MM.1S (cell line): ENCODE data around the gene SYNGR1.

ENCODE experiments used
- DNase-seq: peaks from one replicate; pipeline ENCODE4 v3.0.0-alpha.2; 2015
- H2AFZ ChIP-seq: fragments of 300-600 bp; sonication (generic); 2 replicates; pipeline ENCODE4 v1.6.0; 2016; ENCODE audit warnings: antibody characterized with exemption, low read length
- H3F3A ChIP-seq: fragments of 300-600 bp; sonication (generic); 2 replicates; pipeline ENCODE4 v1.6.1; 2016; ENCODE audit warnings: mild to moderate bottlenecking, antibody characterized with exemption, low read length, moderate library complexity, mixed read lengths; ENCODE audit not compliant: insufficient read depth
- H3K27ac ChIP-seq: fragments of 300-600 bp; sonication (generic); 2 replicates; pipeline ENCODE4 v1.5.1; 2016; ENCODE audit warnings: mild to moderate bottlenecking, low read length
- H3K27me3 ChIP-seq: fragments of 300-600 bp; sonication (generic); replicated peaks from 2 replicates; pipeline ENCODE4 v1.6.0; 2016; ENCODE audit warnings: low read length; ENCODE audit not compliant: insufficient read depth
- H3K36me3 ChIP-seq: fragments of 300-600 bp; sonication (generic); replicated peaks from 2 replicates; pipeline ENCODE4 v1.6.1; 2016; ENCODE audit warnings: mild to moderate bottlenecking, low read length, mixed read lengths; ENCODE audit not compliant: insufficient read depth
- H3K4me1 ChIP-seq: fragments of 300-600 bp; sonication (generic); 2 replicates; pipeline ENCODE4 v1.6.1; 2016; ENCODE audit warnings: low read length, mixed read lengths
- H3K4me2 ChIP-seq: fragments of 300-600 bp; sonication (generic); 2 replicates; pipeline ENCODE4 v1.6.0; 2016; ENCODE audit warnings: low read depth, low read length
- H3K4me3 ChIP-seq: fragments of 300-600 bp; sonication (generic); 2 replicates; pipeline ENCODE4 v1.5.1; 2016; ENCODE audit warnings: low read length, mixed read lengths
- H3K79me2 ChIP-seq: fragments of 300-600 bp; sonication (generic); 2 replicates; pipeline ENCODE4 v1.6.1; 2016; ENCODE audit warnings: mixed run types, low read length, mixed read lengths
- H3K9ac ChIP-seq: fragments of 300-600 bp; sonication (generic); 2 replicates; pipeline ENCODE4 v1.6.1; 2016; ENCODE audit warnings: low read length, mixed read lengths
- H3K9me2 ChIP-seq: fragments of 300-600 bp; sonication (generic); replicated peaks from 2 replicates; pipeline ENCODE4 v1.6.1; 2016; ENCODE audit warnings: mild to moderate bottlenecking, low read length, mixed read lengths; ENCODE audit not compliant: insufficient read depth
- H3K9me3 ChIP-seq: fragments of 300-600 bp; sonication (generic); replicated peaks from 2 replicates; pipeline ENCODE4 v1.6.1; 2016; ENCODE audit warnings: mild to moderate bottlenecking, low read length, mixed read lengths; ENCODE audit not compliant: insufficient read depth
- H4K20me1 ChIP-seq: fragments of 300-600 bp; sonication (generic); 2 replicates; pipeline ENCODE4 v1.6.1; 2016; ENCODE audit warnings: mild to moderate bottlenecking, low read length, moderate library complexity, mixed read lengths; ENCODE audit not compliant: insufficient read depth
- CTCF ChIP-seq: fragments of 300-600 bp; sonication (generic); IDR thresholded peaks from 2 replicates; pipeline ENCODE4 v1.5.1; 2016; ENCODE audit warnings: antibody characterized with exemption, low read length, mixed read lengths
- EZH2 ChIP-seq: fragments of 300-600 bp; sonication (generic); optimal IDR thresholded peaks from 2 replicates; pipeline ENCODE3; 2017; ENCODE audit warnings: low read depth, mild to moderate bottlenecking, antibody characterized with exemption, low read length, mixed read lengths
- EZH2phosphoT487 ChIP-seq: fragments of 300-600 bp; sonication (generic); IDR thresholded peaks from 2 replicates; pipeline ENCODE4 v1.6.1; 2018; ENCODE audit warnings: antibody characterized with exemption, low read length

The SYNGR1 gene

DNA sequence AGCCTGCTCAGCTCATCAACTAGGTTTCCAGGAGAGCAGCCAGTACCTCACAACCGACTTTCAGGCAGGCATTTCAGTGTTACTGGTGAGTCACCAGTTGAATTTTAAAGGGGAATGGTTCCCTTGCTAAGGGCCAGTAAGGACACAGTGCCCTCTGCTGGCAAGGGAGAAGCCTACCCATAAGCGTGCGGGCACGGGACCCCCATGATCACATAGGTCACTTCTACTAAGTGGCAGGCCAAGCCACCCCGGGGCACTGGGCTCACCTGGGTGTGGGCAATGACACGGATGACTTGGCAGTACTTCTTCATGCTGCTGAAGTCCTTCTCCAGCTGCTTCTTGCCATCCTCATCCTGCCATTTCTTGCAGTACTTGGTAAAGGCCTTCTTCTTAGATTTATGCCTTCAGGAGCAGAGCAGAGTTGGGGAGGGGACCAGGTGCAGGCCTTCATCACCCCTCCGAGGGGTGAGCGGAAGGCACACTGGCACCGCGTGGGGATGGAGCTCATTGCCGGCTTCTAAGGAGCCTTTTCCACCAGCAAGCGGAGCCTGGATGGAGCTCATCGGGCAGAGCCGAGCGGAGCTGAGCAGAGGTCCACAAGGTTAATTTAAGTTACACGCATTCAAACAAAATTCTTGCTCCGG is 33.2 kb upstream of the SYNGR1 start:
- Histone ChIP-seq H3K36me3 (peaks cover 41% of the 10 kb centered on the region), H3K4me1 (peaks cover 14% of the 10 kb centered on the region), H3K4me3 (peak overlapping the region; percentile 90), H3K9ac (peak overlapping the region; percentile 96), H4K20me1 (peaks cover 66% of the 10 kb centered on the region), H3K27ac (peak overlapping the region; percentile 99; the same call in 1 of the 2 replicates), H3K9me3 (no peaks in the 10 kb centered on the region), H3F3A (peaks cover 86% of the 10 kb centered on the region), H3K27me3 (no peaks in the 10 kb centered on the region), H3K79me2 (peaks cover 63% of the 10 kb centered on the region), H2AFZ (no peak overlapping the region), H3K4me2 (peak overlapping the region; percentile 77), H3K9me2 (no peaks in the 10 kb centered on the region)
- DNase-seq, result peak; percentile 84
- TF ChIP-seq CTCF, result peak; percentile 88
- TF ChIP-seq EZH2phosphoT487, result no peak
- no peak for TF ChIP-seq EZH2

DNA sequence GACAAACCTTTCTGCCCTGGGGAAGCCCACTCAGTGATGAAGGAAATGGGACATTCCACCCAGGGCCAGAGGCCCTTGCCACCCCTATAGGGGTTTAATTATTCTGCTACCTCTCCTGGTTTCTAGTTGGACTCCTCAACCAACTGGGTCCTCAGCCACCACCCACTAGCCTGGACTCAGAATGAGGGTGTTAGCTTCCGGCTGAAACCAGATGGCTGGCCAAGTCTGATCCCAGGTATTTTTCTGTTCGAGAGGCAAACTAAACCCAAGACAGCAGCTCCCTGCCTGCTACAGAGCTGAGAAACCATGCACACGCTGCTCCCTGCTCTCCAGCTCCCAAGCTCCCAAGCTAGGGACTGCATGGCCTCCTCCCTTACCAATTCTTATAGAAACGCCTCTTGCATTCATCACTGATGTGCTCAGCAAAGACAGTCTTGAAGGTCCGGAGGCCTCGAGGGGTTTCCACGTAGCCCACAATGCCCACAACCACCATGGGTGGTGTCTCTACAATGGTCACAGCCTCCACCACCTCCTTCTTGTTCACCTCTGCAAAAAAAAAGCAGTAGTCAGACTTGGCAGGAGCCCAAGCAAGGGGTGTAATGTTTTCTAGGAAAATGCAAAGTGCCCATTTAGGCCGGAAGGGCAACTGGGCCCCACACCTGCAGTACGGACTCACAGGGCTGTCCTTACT is 32.6 kb upstream of the SYNGR1 start:
- H3K27me3 ChIP-seq, result no peaks in the 10 kb centered on the region
- peaks cover 80% of the 10 kb centered on the region for H3F3A ChIP-seq
- H3K9me3 ChIP-seq, result no peaks in the 10 kb centered on the region
- H2AFZ ChIP-seq, result no peak overlapping the region
- TF ChIP-seq EZH2phosphoT487 (no peak), CTCF (no peak), EZH2 (no peak)
- peaks cover 14% of the 10 kb centered on the region for H3K4me1 ChIP-seq
- H3K36me3 ChIP-seq, result peaks cover 41% of the 10 kb centered on the region
- peak; percentile 72 for DNase-seq
- H3K4me2 ChIP-seq, result peak overlapping the region; percentile 77
- H3K9ac ChIP-seq, result peak overlapping the region; percentile 96
- peaks cover 63% of the 10 kb centered on the region for H3K79me2 ChIP-seq
- H4K20me1 ChIP-seq, result peaks cover 60% of the 10 kb centered on the region
- H3K4me3 ChIP-seq, result peak overlapping the region; percentile 90
- H3K9me2 ChIP-seq, result no peaks in the 10 kb centered on the region
- peak overlapping the region; percentile 99; the same call in 1 of the 2 replicates for H3K27ac ChIP-seq

- peak overlapping the region; percentile 77 for H3K4me2 ChIP-seq
- peaks cover 53% of the 10 kb centered on the region for H4K20me1 ChIP-seq
- H3K36me3 ChIP-seq, result peaks cover 39% of the 10 kb centered on the region
- H3K4me3 ChIP-seq, result peak overlapping the region; percentile 90
- H2AFZ ChIP-seq, result no peak overlapping the region
- no peaks in the 10 kb centered on the region for H3K27me3 ChIP-seq
- peak overlapping the region; percentile 96 for H3K9ac ChIP-seq
- TF ChIP-seq EZH2, result no peak
- TF ChIP-seq CTCF, result no peak
- no peak for TF ChIP-seq EZH2phosphoT487
- H3K9me2 ChIP-seq, result no peaks in the 10 kb centered on the region
- peaks cover 63% of the 10 kb centered on the region for H3K79me2 ChIP-seq
- no peaks in the 10 kb centered on the region for H3K9me3 ChIP-seq
- no peak for DNase-seq
- H3K4me1 ChIP-seq, result peaks cover 14% of the 10 kb centered on the region
- H3F3A ChIP-seq, result peaks cover 73% of the 10 kb centered on the region
- H3K27ac ChIP-seq, result peak overlapping the region; percentile 99; the same call in 1 of the 2 replicates
These were observed 31.9 kb upstream of the SYNGR1 start for GRCh38 chr22:39317775-39318506.
